MCF 10A (cell line): ENCODE data around the gene HTR3D. TPM values are rescaled to one million over a fixed set of nuclear protein-coding genes. Genes with fewer than 3 reads are reported as not detected.
A peak's percentile ranks its signal among the peaks of the same experiment; 100 is the strongest.

Source experiments
- BruUV-seq: library from RNA; stranded (reverse); fragments of 400-500 nt; replicated peaks from 2 replicates; lab custom pipeline; 2021; lab: Mats Ljungman, UMichigan
- CTCF ChIA-PET: fragments of 300-600 bp; sonication (Branson Sonifier 250); formaldehyde crosslinking; extraction: SDS; loops from one replicate; lab custom pipeline; 2021; ENCODE audit warnings: antibody characterized with exemption, inconsistent platforms; lab: Yijun Ruan, JAX
- POLR2A ChIA-PET: fragments of 300-600, 350-650 bp; sonication (Branson Sonifier 250); formaldehyde crosslinking; extraction: SDS; loops from one replicate; lab custom pipeline; 2020; ENCODE audit warnings: antibody characterized with exemption, inconsistent platforms; lab: Yijun Ruan, JAX
- DNase-seq: peaks from one replicate; pipeline ENCODE4 v3.0.0-alpha.2; 2018; ENCODE audit not compliant: unreplicated experiment
- H3K27ac Mint-ChIP-seq: one replicate; pipeline ENCODE4 v1.8.0; 2022; ENCODE audit warnings: mild to moderate bottlenecking, low read depth, mixed read lengths; ENCODE audit not compliant: unreplicated experiment
- H3K27me3 Mint-ChIP-seq: one replicate; pipeline ENCODE4 v1.8.0; 2022; ENCODE audit warnings: mixed read lengths; ENCODE audit not compliant: insufficient read depth, unreplicated experiment
- H3K36me3 Mint-ChIP-seq: one replicate; pipeline ENCODE4 v1.8.0; 2022; ENCODE audit warnings: mild to moderate bottlenecking, moderate library complexity, mixed read lengths; ENCODE audit not compliant: insufficient read depth, unreplicated experiment
- H3K4me1 Mint-ChIP-seq: one replicate; pipeline ENCODE4 v1.8.0; 2022; ENCODE audit warnings: mixed read lengths; ENCODE audit not compliant: insufficient read depth, unreplicated experiment
- H3K4me3 Mint-ChIP-seq: one replicate; pipeline ENCODE4 v1.8.0; 2022; ENCODE audit warnings: mild to moderate bottlenecking, moderate library complexity, mixed read lengths; ENCODE audit not compliant: unreplicated experiment
- H3K9me3 Mint-ChIP-seq: one replicate; pipeline ENCODE4 v1.8.0; 2022; ENCODE audit warnings: mixed read lengths; ENCODE audit not compliant: unreplicated experiment
- CTCF ChIP-seq: fragments of 200-600 bp; IDR thresholded peaks from one replicate; pipeline ENCODE4 v1.8.0; 2022; ENCODE audit warnings: antibody characterized with exemption, mild to moderate bottlenecking; ENCODE audit not compliant: unreplicated experiment
- intact Hi-C: fragments of 100-400 bp; cut with micrococcal nuclease; formaldehyde crosslinking; loops from 2 replicates; pipeline ENCODE4 v1.14.1; 2022
- total RNA-seq: library from RNA; stranded (reverse); gene quantifications from 2 replicates; pipeline ENCODE4 v1.2.3, GENCODE V29; 2022

HTR3D gene
- total RNA-seq, 1 experiment from 2014 or later, result not detected

- Mint-ChIP-seq H3K27ac (no peak overlapping the region), H3K9me3 (peaks cover 3% of the 10 kb centered on the region), H3K4me1 (no peaks in the 10 kb centered on the region), H3K27me3 (peaks cover 7% of the 10 kb centered on the region), H3K36me3 (peaks cover 6% of the 10 kb centered on the region), H3K4me3 (no peak overlapping the region)
- no TSS peak for BruUV-seq
- DNase-seq, result no peak
- ChIA-PET POLR2A (no interaction called here), CTCF (no interaction called here)
- intact Hi-C loops, result no loop called here
- TF ChIP-seq CTCF, result no peak
Measured at GRCh38 chr3:184075901-184076300, 44.4 kb downstream of the HTR3D start.

GRCh38 chr3:184077881-184078280, 46.3 kb downstream of the HTR3D start:
- Mint-ChIP-seq H3K4me3 (no peak overlapping the region), H3K27me3 (no peaks in the 10 kb centered on the region), H3K36me3 (peaks cover 6% of the 10 kb centered on the region), H3K27ac (no peak overlapping the region), H3K4me1 (no peaks in the 10 kb centered on the region), H3K9me3 (no peaks in the 10 kb centered on the region)
- no peak for TF ChIP-seq CTCF
- BruUV-seq, result no TSS peak
- intact Hi-C loops, result no loop called here
- ChIA-PET POLR2A (interaction anchor here (0.7 kb wide), 1 partner anchor 229 kb away, joined by 3 read pairs; no protein-coding TSS in a partner anchor), CTCF (no interaction called here)
- no peak for DNase-seq

- TF ChIP-seq CTCF, result no peak
- peak; percentile 17 for DNase-seq
- CTCF ChIA-PET, result no interaction called here
- Mint-ChIP-seq H3K36me3 (peaks cover 6% of the 10 kb centered on the region), H3K27ac (no peak overlapping the region), H3K27me3 (no peaks in the 10 kb centered on the region), H3K4me1 (no peaks in the 10 kb centered on the region), H3K9me3 (no peaks in the 10 kb centered on the region), H3K4me3 (no peak overlapping the region)
- no TSS peak for BruUV-seq
- intact Hi-C loops, result no loop called here
- POLR2A ChIA-PET, result no interaction called here
Measured at GRCh38 chr3:184078851-184079250, 47.3 kb downstream of the HTR3D start.

- Mint-ChIP-seq H3K36me3 (peaks cover 6% of the 10 kb centered on the region), H3K4me3 (no peak overlapping the region), H3K27me3 (no peaks in the 10 kb centered on the region), H3K4me1 (no peaks in the 10 kb centered on the region), H3K9me3 (peaks cover 12% of the 10 kb centered on the region), H3K27ac (no peak overlapping the region)
- ChIA-PET POLR2A (no interaction called here), CTCF (interaction anchor here (0.5 to 0.6 kb wide), 2 partner anchors 208 to 255 kb away, joined by 3 to 4 read pairs; no protein-coding TSS in a partner anchor)
- intact Hi-C loops, result no loop called here
- no peak for DNase-seq
- no peak for TF ChIP-seq CTCF
- BruUV-seq, result no TSS peak
Measured at GRCh38 chr3:184081116-184081830, 49.7 kb downstream of the HTR3D start.
